ENCODE measurements around the gene DMAP1.

DNA sequence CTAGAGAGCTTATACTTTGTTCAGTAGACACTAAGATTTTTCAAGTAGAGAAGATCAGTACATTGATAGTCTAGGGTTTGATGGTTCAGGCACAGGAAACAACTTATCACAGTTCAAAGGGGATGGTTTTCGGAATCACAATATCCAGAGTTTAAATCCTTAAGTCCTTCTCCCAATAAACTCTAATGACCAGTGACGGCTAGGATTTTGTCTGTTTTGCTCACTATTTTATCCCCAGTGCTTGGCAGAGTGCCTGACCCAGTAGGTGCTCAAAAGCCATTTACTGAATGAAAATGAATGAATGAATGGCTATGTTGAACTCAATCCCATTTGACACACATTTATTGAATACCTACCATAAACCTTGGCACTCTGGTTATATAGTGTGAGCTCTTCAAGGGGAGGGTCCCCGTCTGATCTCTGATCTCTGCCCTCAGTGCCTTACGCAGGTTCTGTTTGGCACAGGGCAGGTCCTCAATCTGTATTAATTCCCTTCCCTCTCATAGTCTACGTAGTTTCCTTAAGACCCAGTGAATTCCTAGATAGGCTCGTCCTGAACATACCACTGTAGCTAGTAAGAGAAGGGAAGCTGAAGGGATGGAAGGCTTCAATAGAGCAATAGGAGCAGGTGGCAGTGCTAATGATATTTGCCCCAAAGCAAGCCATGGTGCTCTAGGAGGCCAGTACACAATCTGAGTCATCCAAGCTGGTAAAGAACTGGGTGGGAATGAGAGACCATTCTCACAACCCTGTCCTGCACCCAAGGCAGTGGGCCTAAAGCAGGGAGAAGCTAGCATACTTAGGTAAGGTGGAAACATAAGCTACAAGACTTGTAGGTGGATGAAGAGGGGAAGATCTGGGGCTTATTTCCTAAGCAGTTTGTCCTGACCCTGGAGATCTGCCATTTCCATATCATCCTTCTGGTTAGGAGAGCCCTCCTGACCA is 53.4 kb downstream of the DMAP1 start:
- TF ChIP-seq, protein P1, sequence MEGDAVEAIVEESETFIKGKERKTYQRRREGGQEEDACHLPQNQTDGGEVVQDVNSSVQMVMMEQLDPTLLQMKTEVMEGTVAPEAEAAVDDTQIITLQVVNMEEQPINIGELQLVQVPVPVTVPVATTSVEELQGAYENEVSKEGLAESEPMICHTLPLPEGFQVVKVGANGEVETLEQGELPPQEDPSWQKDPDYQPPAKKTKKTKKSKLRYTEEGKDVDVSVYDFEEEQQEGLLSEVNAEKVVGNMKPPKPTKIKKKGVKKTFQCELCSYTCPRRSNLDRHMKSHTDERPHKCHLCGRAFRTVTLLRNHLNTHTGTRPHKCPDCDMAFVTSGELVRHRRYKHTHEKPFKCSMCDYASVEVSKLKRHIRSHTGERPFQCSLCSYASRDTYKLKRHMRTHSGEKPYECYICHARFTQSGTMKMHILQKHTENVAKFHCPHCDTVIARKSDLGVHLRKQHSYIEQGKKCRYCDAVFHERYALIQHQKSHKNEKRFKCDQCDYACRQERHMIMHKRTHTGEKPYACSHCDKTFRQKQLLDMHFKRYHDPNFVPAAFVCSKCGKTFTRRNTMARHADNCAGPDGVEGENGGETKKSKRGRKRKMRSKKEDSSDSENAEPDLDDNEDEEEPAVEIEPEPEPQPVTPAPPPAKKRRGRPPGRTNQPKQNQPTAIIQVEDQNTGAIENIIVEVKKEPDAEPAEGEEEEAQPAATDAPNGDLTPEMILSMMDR (IDR thresholded peaks at IDR 0.05; ENCODE audit: poor library complexity), result no peak
- TF ChIP-seq EZH2 (IDR thresholded peaks at IDR 0.05; ENCODE audit: borderline replicate concordance), result no peak
